B cell (primary cell): ENCODE data around the gene CHN1.

Experiments used
- CTCF ChIP-seq: fragments of 200-600 bp; IDR thresholded peaks from one replicate; pipeline ENCODE4 v1.8.0; 2022; ENCODE audit warnings: antibody characterized with exemption, mild to moderate bottlenecking
- EZH2 ChIP-seq: IDR thresholded peaks from 2 replicates; pipeline ENCODE4 v1.6.1; 2012; ENCODE audit warnings: borderline replicate concordance, low read depth, mild to moderate bottlenecking, moderate library complexity, low read length; ENCODE audit not compliant: insufficient read depth, poor library complexity, severe bottlenecking

DNA sequence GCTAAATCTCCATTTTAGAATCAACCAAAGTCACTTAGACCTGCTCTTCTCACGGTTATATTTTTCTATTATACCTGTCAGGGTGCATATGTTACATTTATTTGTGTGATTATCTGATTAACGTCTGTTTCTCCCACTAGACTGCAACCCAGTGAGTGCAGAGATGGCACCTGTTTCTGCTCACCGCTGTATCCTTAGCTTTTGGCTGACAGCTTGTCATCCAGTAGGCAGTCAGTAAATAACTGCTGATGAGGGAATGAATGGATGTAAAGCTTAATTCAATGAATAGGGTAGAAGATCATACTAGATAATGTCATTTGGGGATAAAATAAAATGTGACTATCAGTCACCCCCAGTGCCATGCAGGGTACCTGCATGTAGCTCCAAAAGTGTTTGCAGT is 234.0 kb downstream of the CHN1 start:
- TF ChIP-seq EZH2 = no peak
- TF ChIP-seq CTCF = no peak
